Left cardiac atrium (tissue), 4 donors: ENCODE measurements around the gene FANK1. TPM values are rescaled to one million over a fixed set of nuclear protein-coding genes. Genes with fewer than 3 reads are reported as not detected.
"Not testable (repeated sequence)": the region's sequence is repeated elsewhere in the genome, so short reads cannot be mapped to it uniquely, and the experiment has no call there.

Experiments used
- ATAC-seq, 2 donors: fragments of 200-7000 bp; cut with Tn5 transposase; one replicate each; pipeline ENCODE4 v1.9.1; 2020; ENCODE audit warnings: mild to moderate bottlenecking in 2 of 2, moderate library complexity in 2 of 2
- DNase-seq: peaks from one replicate; pipeline ENCODE4 v3.0.0-alpha.2; 2020
- intact Hi-C, 2 donors: fragments of 100-400 bp; cut with DNase I; formaldehyde crosslinking; loops; one replicate each; pipeline versions ENCODE4 v1.14.1 to v1.15.1; 2022 to 2023
- long read RNA-seq: library from polyadenylated mRNA; unstranded; transcript quantifications from one replicate; pipeline ENCODE4 v2.0.0, GENCODE V29; 2021
- total RNA-seq, 2 donors: library from RNA; stranded (reverse); fragmentation: NEBNext Ultra II Directional; extraction: Animal tissue kit (Norgen Biotek cat#: 25700); gene quantifications; one replicate each; pipeline ENCODE4 v1.2.1, GENCODE V29; 2021
- donor health status: DM: no; HTN: yes; CAD: no.
- donor health status: DM: no; HTN: yes; CAD: no; lungs with severe emphysema.
- donor health status: DM: yes; HTN: yes; CAD: no.
- donor health status: Dilated cardiomyopathy.

FANK1 gene
- under 1 TPM; 0.81 to 0.88 TPM for total RNA-seq
- long read RNA-seq, result 0 reads

DNA sequence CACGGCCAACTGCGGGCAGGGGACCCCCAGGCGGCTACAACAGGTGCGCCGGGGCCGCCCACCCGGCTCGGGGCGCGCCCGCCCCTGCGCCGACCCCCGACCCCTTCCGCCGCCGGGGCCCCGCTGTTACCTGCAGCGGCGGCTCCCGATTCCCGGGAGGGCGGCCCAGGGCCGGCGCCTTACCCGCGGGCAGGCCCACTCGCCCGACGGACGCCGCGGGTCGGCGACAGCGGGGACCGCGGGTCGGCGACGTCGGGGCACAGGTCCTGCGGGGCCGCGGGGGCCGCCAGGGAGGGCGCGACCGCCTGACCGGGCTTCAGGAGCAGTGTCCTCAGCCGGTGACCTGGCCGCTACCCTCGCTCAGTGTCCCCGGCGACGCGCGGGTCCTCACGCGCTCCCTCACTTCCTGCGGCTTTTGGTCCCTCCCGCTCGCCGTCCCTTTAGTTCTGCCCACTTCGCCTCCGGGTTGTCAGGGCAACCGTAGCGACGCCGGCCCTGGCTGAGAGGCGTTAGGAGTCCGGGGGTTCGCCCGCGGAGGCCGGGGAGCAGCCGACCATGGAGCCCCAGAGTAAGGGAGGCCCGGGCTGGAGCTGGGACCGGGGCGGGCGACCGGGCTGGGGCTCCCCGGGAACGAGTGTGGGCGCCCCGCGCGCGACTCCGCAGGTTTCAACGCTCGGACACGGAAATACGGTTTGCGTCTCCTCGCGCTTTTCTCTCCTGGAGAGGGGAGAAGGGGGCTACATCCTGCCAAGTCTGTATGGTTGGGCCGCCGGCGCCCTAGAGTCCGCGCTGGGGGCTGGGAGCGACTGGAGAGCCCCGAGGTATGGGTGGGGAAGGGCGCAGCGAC is at the start of gene FANK1:
TSS of gene FANK1 (plus strand) at position 477 of the 847 bp plus-strand sequence. CDS start at position 556, 79 bp downstream.
- ATAC-seq, result peak; percentile 91
- peak; percentile 94 for DNase-seq
- intact Hi-C loops, result not testable (repeated sequence)

- no peak for DNase-seq
- intact Hi-C loops, result no loop called here
- no peak for ATAC-seq
Measured at GRCh38 chr10:125846894-125847293, 49.5 kb upstream of the FANK1 start.

GRCh38 chr10:125848371-125848770 is 48.0 kb upstream of the FANK1 start:
- intact Hi-C loops, result no loop called here
- ATAC-seq (peak in 1 of 2 donors; percentile 8), DNase-seq (no peak)

GRCh38 chr10:125848857-125849256 is 47.5 kb upstream of the FANK1 start:
- no peak for DNase-seq
- intact Hi-C loops, result no loop called here
- no peak for ATAC-seq

GRCh38 chr10:125849448-125849847 is 46.9 kb upstream of the FANK1 start:
- intact Hi-C loops, result no loop called here
- ATAC-seq (peak; percentile 19 to 43), DNase-seq (no peak)

GRCh38 chr10:125850766-125851731 is 45.3 kb upstream of the FANK1 start:
- intact Hi-C loops, result no loop called here
- peak; percentile 68 to 76 for ATAC-seq

GRCh38 chr10:125852487-125852886 is 43.9 kb upstream of the FANK1 start:
- no peak for ATAC-seq
- intact Hi-C loops, result no loop called here

More at GRCh38 chr10:125850766-125851731, 45.3 kb upstream of the FANK1 start:
- no peak for DNase-seq

DNA sequence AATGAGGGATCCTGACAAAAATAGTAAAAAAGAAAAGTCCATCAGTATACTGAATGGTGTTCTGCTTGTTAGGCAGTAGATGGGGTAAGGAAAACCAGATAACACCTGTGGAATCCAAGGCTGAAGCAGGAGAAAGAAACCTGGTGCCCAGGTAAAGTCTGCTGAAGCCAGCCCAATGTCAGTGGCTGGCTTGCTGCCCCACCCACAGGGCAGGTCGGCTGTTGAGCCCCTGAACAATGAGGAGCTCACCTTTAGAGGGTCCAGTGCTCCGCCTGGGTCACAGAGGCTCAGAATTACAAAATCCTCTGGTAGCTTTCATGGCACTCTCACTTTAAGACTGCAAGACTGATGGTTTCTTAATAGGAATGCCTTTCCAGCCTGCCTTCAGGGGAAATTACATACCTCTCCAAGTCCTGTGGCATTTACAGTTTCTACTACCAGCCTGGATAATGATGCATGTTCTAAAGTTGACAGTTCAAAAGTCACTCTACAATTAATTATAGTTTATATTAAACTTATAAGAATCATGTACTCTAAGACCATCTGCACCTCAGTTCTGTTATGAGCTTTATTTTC is 39.1 kb upstream of the FANK1 start:
- no peak for ATAC-seq
- intact Hi-C loops, result no loop called here
- DNase-seq, result no peak

More at GRCh38 chr10:125852487-125852886, 43.9 kb upstream of the FANK1 start:
- DNase-seq, result no peak

GRCh38 chr10:125859128-125859817 is 37.1 kb upstream of the FANK1 start:
- DNase-seq, result no peak
- no peak for ATAC-seq
- intact Hi-C loops, result no loop called here

GRCh38 chr10:125865120-125865519 is 31.2 kb upstream of the FANK1 start:
- DNase-seq, result no peak
- ATAC-seq, result no peak
- intact Hi-C loops, result loop anchor here in 1 of 2 donors (10.0 kb wide), 1 partner anchor 640 kb away; no protein-coding TSS in a partner anchor

DNA sequence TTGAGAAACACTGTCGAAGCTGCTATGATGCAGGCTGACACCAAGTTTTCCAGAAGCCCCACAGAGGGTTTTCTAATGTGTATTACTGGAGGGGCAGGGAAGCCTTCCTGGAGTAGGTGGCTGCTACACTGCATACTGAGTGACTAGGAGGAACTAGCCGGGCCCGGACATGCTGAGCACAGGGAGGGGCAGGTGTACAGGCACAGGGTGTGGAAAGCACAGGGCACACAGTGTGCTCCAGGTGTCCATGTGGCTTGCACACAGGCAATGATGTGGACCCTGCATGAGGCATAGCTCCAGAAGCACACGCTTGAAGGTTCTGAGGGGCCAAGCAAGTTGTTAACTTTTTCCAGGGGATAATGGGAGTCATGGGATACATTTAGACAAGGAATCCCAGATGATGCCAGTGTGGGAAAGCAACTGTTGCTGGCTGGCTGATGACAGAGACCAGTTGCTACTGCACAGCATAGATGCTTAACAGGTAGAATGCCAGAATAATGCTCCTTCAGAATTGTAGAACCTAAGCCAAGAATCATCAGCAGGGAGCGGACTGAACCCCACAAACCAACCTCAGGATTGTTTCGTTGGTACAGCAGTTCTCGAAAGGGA is 29.8 kb upstream of the FANK1 start:
- no peak for DNase-seq
- intact Hi-C loops, result loop anchor here in 1 of 2 donors (10.0 kb wide), 1 partner anchor 638 kb away; no protein-coding TSS in a partner anchor
- no peak for ATAC-seq

GRCh38 chr10:125868372-125868975 is 27.9 kb upstream of the FANK1 start:
- intact Hi-C loops, result loop anchor here in 1 of 2 donors (10.0 kb wide), 1 partner anchor 636 kb away; no protein-coding TSS in a partner anchor
- no peak for DNase-seq
- peak; percentile 30 to 39 for ATAC-seq

- ATAC-seq, result no peak
- intact Hi-C loops, result no loop called here
- DNase-seq, result no peak
Measured at GRCh38 chr10:125871338-125871737, 25.0 kb upstream of the FANK1 start.

DNA sequence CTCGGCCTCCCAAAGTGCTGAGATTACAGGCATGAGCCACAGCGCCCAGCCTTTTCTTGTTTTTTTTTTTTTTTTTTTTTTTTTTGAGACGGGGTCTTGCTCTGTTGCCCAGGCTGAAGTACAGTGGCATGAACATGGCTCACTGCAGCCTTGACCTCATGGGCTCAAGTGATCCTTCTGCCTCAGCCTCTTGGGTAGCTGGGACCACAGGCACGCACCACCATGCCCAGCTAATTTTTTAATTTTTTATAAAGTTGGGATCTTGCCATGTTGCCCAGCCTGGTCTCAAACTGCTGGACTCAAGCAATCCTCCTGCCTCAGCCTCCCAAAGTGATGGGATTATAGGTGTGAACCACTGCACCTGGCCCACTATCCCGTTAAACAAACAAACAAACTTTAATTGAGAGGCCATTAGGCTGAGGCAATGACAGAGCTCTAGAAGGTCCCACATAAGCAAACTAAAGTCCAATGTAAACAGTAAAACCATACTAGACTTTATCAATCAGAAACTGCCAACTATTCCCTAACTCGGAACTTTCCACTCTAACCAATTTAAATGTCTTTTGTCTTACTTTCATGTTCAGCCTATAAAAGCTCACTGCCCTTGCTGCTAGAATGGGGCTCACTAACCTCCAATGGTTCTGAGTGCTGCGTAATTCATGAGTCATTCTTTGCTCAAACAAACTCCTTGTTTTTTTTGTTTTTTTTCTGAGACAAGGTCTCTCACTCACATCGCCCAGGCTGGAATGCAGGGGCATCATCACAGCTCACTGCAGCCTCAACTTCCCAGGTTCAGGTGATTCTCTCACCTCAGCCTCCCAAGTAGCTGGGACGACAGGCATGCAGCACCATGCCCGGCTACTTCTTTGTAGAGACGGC is 17.2 kb upstream of the FANK1 start:
- no peak for DNase-seq
- no peak for ATAC-seq
- intact Hi-C loops, result no loop called here

GRCh38 chr10:125880719-125881118 is 15.6 kb upstream of the FANK1 start:
- intact Hi-C loops, result no loop called here
- ATAC-seq, result peak in 1 of 2 donors; percentile 30

GRCh38 chr10:125881192-125881591 is 15.2 kb upstream of the FANK1 start, which contains the start of gene DHX32:
TSS of gene DHX32 (minus strand) at chr10:125881292. CDS start at chr10:125880824, 468 bp downstream.
- ATAC-seq (peak; percentile 25 to 34), DNase-seq (no peak)
- intact Hi-C loops, result no loop called here

More at GRCh38 chr10:125880719-125881118, 15.6 kb upstream of the FANK1 start:
- no peak for DNase-seq

GRCh38 chr10:125882596-125882995 is 13.8 kb upstream of the FANK1 start:
- intact Hi-C loops, result no loop called here
- DNase-seq, result no peak
- no peak for ATAC-seq
